HG02973 (cell line): ENCODE results near the gene STK31.
"Not testable (repeated sequence)": the region's sequence is repeated elsewhere in the genome, so short reads cannot be mapped to it uniquely, and the experiment has no call there.

Source experiments
- ATAC-seq: cut with Tn5 transposase; IDR thresholded peaks from one replicate; pipeline ENCODE4 v1.9.1; 2021; ENCODE audit warnings: moderate library complexity; ENCODE audit not compliant: unreplicated experiment

STK31 gene

GRCh38 chr7:23802720-23803397, 92.8 kb downstream of the STK31 start:
- ATAC-seq, result no peak

DNA sequence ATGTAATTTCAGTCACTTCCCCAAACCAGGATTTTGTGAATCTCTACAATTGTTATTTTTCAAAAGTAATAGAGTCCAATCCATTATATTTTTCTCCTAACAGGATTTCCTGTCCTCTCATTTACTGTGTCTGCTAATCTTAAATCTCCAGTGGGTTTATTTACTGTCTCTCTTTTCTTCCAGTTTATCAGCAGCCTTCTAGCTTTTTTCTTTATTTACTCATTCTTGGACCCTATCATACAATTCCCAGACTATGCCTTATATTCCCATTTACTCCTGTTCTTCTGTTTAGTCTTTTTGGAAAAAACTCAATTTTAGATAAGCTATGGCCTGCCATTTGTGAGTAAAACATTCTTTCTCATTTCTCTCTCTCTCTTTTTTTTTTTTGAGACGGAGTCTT, 94.7 kb downstream of the STK31 start:
- ATAC-seq, result no peak

DNA sequence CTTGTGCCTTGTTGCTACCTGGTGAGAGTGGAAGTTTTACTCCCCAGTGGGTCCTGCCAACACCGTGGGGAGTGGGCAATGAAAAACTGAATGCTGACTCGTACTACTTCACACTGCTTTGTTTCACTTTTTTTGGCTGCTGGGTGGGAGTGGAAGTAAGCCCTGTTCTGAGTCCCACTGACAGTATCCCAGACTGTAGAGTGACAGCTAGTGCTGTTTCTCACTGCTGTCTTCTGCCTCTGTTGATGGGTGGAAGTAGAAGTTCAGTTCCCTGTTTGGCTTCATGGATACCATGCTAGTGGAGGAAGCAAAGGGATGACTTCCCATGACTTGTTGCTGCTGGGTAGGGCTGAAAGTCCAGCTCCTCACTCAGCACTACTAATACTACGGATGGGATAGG, 98.4 kb downstream of the STK31 start:
- no peak for ATAC-seq

DNA sequence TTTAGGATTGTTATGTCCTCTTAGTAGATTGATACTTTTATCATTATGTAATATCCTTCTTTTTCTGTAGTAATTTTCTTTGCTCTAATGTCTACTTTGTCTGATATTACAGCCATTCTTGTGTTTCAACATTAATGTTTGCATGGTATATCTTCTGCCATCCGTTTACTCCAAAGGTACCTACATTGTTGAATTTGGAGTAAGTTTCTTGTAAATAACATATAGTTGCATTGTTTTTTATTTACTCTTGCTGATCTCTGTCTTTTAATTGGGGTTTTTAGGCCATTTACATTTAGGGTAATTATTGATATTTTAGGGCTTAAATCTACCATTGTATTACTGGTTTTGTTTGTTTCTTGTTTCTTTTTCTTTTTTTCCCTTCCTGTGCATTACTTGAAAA, 100.1 kb downstream of the STK31 start:
- no peak for ATAC-seq

DNA sequence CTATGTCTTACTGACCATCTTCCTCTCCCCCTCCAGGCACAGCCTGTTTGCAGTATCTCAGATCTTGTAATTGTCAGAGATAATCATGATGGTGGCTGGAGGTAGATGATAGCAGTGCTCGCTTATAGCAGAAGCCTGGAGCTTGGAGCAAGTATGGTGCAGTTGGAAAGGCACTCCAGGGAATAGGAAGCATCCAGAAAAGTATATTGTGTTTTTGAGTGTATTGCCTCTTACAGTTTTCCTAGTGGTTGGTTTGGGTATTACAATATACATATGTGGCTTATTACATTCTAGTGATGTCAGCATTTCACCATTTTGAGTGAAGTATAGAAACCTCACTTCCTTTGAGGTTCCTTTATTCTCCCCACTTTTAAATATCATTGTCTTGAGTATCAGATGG, 101.5 kb downstream of the STK31 start:
- ATAC-seq, result no peak

- ATAC-seq, result not testable (repeated sequence)
Measured at GRCh38 chr7:23828125-23828524, 118.1 kb downstream of the STK31 start.

GRCh38 chr7:23832733-23833132, 122.7 kb downstream of the STK31 start:
- not testable (repeated sequence) for ATAC-seq

DNA sequence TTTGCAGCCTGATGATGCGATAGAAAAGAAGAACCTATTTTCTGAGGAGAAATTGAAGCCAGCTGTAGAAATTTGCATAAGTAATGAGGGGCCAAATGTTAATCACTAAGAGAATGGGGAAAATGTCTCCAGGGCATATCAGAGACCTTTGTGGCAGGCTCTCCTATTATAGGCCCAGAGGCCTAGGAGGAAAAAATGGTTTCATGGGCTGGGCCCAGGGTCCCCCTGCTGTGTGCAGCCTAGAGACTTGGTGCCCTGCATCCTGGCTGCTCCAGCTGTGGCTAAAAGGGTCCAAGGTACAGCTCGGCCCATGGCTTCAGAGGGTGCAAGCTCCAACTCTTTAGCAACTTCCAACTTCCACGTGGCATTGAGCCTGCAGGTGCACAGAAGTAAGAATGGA, 123.4 kb downstream of the STK31 start:
- no peak for ATAC-seq

- ATAC-seq, result not testable (repeated sequence)
Measured at GRCh38 chr7:23844837-23845236, 134.8 kb downstream of the STK31 start.

- ATAC-seq, result no peak
Measured at GRCh38 chr7:23852135-23852534, 142.1 kb downstream of the STK31 start.

GRCh38 chr7:23852988-23853387, 143.0 kb downstream of the STK31 start:
- no peak for ATAC-seq

GRCh38 chr7:23863209-23863787, 153.3 kb downstream of the STK31 start:
- ATAC-seq, result no peak

GRCh38 chr7:23864973-23865372, 155.0 kb downstream of the STK31 start:
- no peak for ATAC-seq

- ATAC-seq, result no peak
Measured at GRCh38 chr7:23873306-23873705, 163.3 kb downstream of the STK31 start.

DNA sequence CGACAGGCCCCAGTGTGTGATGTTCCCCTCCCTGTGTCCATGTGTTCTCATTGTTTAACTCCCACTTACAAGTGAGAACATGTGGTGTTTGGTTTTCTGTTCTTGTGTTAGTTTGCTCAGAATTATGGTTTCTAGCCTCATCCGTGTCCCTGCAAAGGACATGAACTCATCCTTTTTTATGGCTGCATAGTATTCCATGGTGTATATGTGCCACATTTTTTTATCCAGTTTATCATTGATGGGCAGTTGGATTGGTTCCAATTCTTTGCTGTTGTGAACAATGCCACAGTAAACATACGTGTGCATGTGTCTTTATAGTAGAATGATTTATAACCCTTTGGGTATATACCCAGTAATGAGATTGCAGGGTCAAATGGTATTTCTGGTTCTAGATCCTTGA, 166.5 kb downstream of the STK31 start:
- ATAC-seq, result not testable (repeated sequence)
